HCT116 (cell line): ENCODE results near the gene NHERF1. TPM values are rescaled to one million over a fixed set of nuclear protein-coding genes. Genes with fewer than 3 reads are reported as not detected.

Experiments used
- ATAC-seq: fragments of 200-7000 bp; cut with Tn5 transposase; 2 replicates; pipeline ENCODE4 v1.9.1; 2020; ENCODE audit warnings: mild to moderate bottlenecking, moderate library complexity
- BruUV-seq: library from RNA; stranded (reverse); fragments of 400-500 nt; replicated peaks from 2 replicates; lab custom pipeline; 2021; lab: Mats Ljungman, UMichigan
- CTCF ChIA-PET: fragments of 300-600 bp; sonication (Branson Sonifier 250); formaldehyde crosslinking; loops from one replicate; lab custom pipeline; 2021; ENCODE audit warnings: antibody characterized with exemption; lab: Charles Lee
- POLR2A ChIA-PET: fragments of 300-600, 350-600 bp; sonication (Branson Sonifier 250); formaldehyde crosslinking; loops from one replicate; lab custom pipeline; 2021; ENCODE audit warnings: antibody characterized with exemption; lab: Charles Lee
- RAD21 ChIA-PET, 2 experiments: fragments of 300-600 bp; sonication (Branson Sonifier 250); formaldehyde crosslinking; loops; one replicate each; lab custom pipeline; 2023; ENCODE audit warnings: low total read pairs in 2 of 2; ENCODE audit not compliant: uncharacterized antibody in 2 of 2, unreplicated experiment in 2 of 2, low non-redundant PET in 1 of 2; lab: Charles Lee
- DNase-seq: peaks from one replicate; pipeline ENCODE4 v3.0.0-alpha.2; 2010; ENCODE audit warnings: low read depth, low spot score
- H2AFZ ChIP-seq: fragments of 200-600 bp; shearing (Covaris generic), sonication (generic); 2 replicates; pipeline ENCODE4 v1.6.1; 2017; ENCODE audit warnings: low read depth, mixed run types, mixed read lengths, antibody characterized with exemption, low read length; ENCODE audit not compliant: poor library complexity, severe bottlenecking
- H3K27ac ChIP-seq: 2 replicates; pipeline ENCODE4 v1.5.1; 2012; ENCODE audit warnings: low read depth, low read length
- H3K27me3 ChIP-seq: fragments of 200-600 bp; sonication (generic); 2 replicates; pipeline ENCODE4 v1.6.1; 2016; ENCODE audit warnings: mixed run types, low read length, mixed read lengths; ENCODE audit not compliant: insufficient read depth
- H3K36me3 ChIP-seq, 2 experiments: fragments of 200-500 bp in 1 of 2; fragments of 200-600 bp in 1 of 2; sonication (Bioruptor generic) in 1 of 2; sonication (generic) in 1 of 2; 2 replicates each; pipeline versions ENCODE4 v1.5.1 to v1.6.1; 2014 to 2016; ENCODE audit warnings: low read length in 2 of 2, inconsistent platforms in 1 of 2, mixed read lengths in 1 of 2, mixed run types in 1 of 2; ENCODE audit not compliant: insufficient read depth in 2 of 2, control insufficient read depth in 1 of 2
- H3K4me1 ChIP-seq, 2 experiments: fragments of 200-600 bp in 1 of 2; sonication (generic) in 1 of 2; 2 replicates each; pipeline versions ENCODE4 v1.5.1 to v1.6.1; 2012 to 2017; ENCODE audit warnings: low read length in 2 of 2, inconsistent platforms in 1 of 2, mild to moderate bottlenecking in 1 of 2, mixed read lengths in 1 of 2, mixed run types in 1 of 2, moderate library complexity in 1 of 2; ENCODE audit not compliant: insufficient read depth in 2 of 2, control insufficient read depth in 1 of 2
- H3K4me2 ChIP-seq: fragments of 200-600 bp; sonication (generic); 2 replicates; pipeline ENCODE4 v1.6.1; 2017; ENCODE audit warnings: mixed run types, low read length, mixed read lengths
- H3K4me3 ChIP-seq, 2 experiments: fragments of 200-600 bp in 1 of 2; sonication (generic) in 1 of 2; replicated peaks in 1 of 2; 2 replicates each; pipeline ENCODE4 v1.5.1; 2011 to 2016; ENCODE audit warnings: low read length in 2 of 2, control low read depth in 1 of 2, low read depth in 1 of 2, mild to moderate bottlenecking in 1 of 2, mixed read lengths in 1 of 2, mixed run types in 1 of 2
- H3K79me2 ChIP-seq: fragments of 200-600 bp; sonication (generic); 2 replicates; pipeline ENCODE4 v1.6.1; 2017; ENCODE audit warnings: mild to moderate bottlenecking, mixed run types, low read length, moderate library complexity, mixed read lengths; ENCODE audit not compliant: insufficient read depth
- H3K9ac ChIP-seq: fragments of 200-600 bp; sonication (generic); 2 replicates; pipeline ENCODE4 v1.6.1; 2016; ENCODE audit warnings: low read length, mixed read lengths
- H3K9me2 ChIP-seq: fragments of 200-600 bp; sonication (generic), shearing (Covaris generic); 2 replicates; pipeline ENCODE4 v1.6.1; 2017; ENCODE audit warnings: mixed run types, mild to moderate bottlenecking, moderate library complexity; ENCODE audit not compliant: insufficient read depth
- H3K9me3 ChIP-seq, 2 experiments: fragments of 200-500 bp in 1 of 2; fragments of 200-600 bp in 1 of 2; sonication (Bioruptor generic) in 1 of 2; sonication (generic) in 1 of 2; 2 replicates each; pipeline ENCODE4 v1.6.1; 2014 to 2017; ENCODE audit warnings: low read length in 2 of 2, mixed read lengths in 2 of 2, inconsistent platforms in 1 of 2, low read depth in 1 of 2, mild to moderate bottlenecking in 1 of 2, mixed run types in 1 of 2, moderate library complexity in 1 of 2; ENCODE audit not compliant: control insufficient read depth in 1 of 2, insufficient read depth in 1 of 2
- H4K20me1 ChIP-seq: fragments of 200-600 bp; sonication (generic), shearing (Covaris generic); 2 replicates; pipeline ENCODE4 v1.6.1; 2017; ENCODE audit warnings: mixed run types, mild to moderate bottlenecking, moderate library complexity; ENCODE audit not compliant: insufficient read depth
- CEBPB ChIP-seq: IDR thresholded peaks from 2 replicates; pipeline ENCODE4 v1.6.1; 2012; ENCODE audit warnings: low read depth
- EGR1 ChIP-seq: IDR thresholded peaks from 2 replicates; pipeline ENCODE4 v1.6.1; 2012; ENCODE audit warnings: low read depth
- EZH2phosphoT487 ChIP-seq: fragments of 200-600 bp; IDR thresholded peaks from 2 replicates; pipeline ENCODE4 v1.6.1; 2018; ENCODE audit warnings: antibody characterized with exemption, borderline replicate concordance
- MAX ChIP-seq: IDR thresholded peaks from 2 replicates; pipeline ENCODE4 v1.6.1; 2012
- POLR2A ChIP-seq: IDR thresholded peaks from 2 replicates; pipeline ENCODE4 v1.7.0; 2011; ENCODE audit warnings: borderline replicate concordance; ENCODE audit not compliant: insufficient read depth, insufficient read length; ENCODE audit errors: extremely low read depth
- POLR2AphosphoS5 ChIP-seq: IDR thresholded peaks from 2 replicates; pipeline ENCODE4 v1.6.1; 2011; ENCODE audit warnings: mild to moderate bottlenecking, low read depth, low read length, moderate library complexity
- REST ChIP-seq: IDR thresholded peaks from 2 replicates; pipeline ENCODE4 v1.6.1; 2012; ENCODE audit warnings: low read depth
- SP1 ChIP-seq: IDR thresholded peaks from 2 replicates; pipeline ENCODE4 v1.6.1; 2012; ENCODE audit warnings: low read depth
- SRF ChIP-seq: IDR thresholded peaks from 2 replicates; pipeline ENCODE4 v1.6.1; 2012; ENCODE audit warnings: low read depth
- ZFX ChIP-seq: fragments of 450-650 bp; IDR thresholded peaks from 2 replicates; pipeline ENCODE4 v1.6.1; 2017
- ZNF274 ChIP-seq: fragments of 200-500 bp; sonication (Bioruptor generic); IDR thresholded peaks from 2 replicates; pipeline ENCODE4 v1.6.1; 2014; ENCODE audit warnings: mild to moderate bottlenecking, low read depth, low read length, inconsistent platforms
- intact Hi-C: fragments of 100-400 bp; cut with micrococcal nuclease; formaldehyde crosslinking; loops from 2 replicates; pipeline ENCODE4 v1.10.0; 2022
- total RNA-seq: library from RNA; stranded (reverse); gene quantifications from one replicate; pipeline ENCODE4 v1.2.1, GENCODE V29; 2021; ENCODE audit not compliant: unreplicated experiment

The NHERF1 gene
- total RNA-seq, 1 experiment from 2014 or later = 129 TPM

- no peak overlapping the region for H3K9ac ChIP-seq
- H3K4me1 ChIP-seq = peaks cover 0 to 7% of the 10 kb centered on the region in 2 experiments; a peak in 1 of 4 replicates
- H3K27me3 ChIP-seq = no peaks in the 10 kb centered on the region
- H3K27ac ChIP-seq = no peak overlapping the region
- intact Hi-C loops = no loop called here
- ATAC-seq (peak; percentile 44), DNase-seq (no peak)
- no peak overlapping the region for H2AFZ ChIP-seq
- H4K20me1 ChIP-seq = no peaks in the 10 kb centered on the region
- ChIA-PET RAD21 (no interaction called here), POLR2A (no interaction called here), CTCF (interaction anchor here (1.6 kb wide), 1 partner anchor 13 kb away, joined by 3 read pairs; no protein-coding TSS in a partner anchor)
- no peak overlapping the region for H3K4me2 ChIP-seq
- H3K79me2 ChIP-seq = no peaks in the 10 kb centered on the region
- TF ChIP-seq MAX = no peak
- TF ChIP-seq EZH2phosphoT487 = no peak
- TF ChIP-seq SP1 = no peak
- no peak for TF ChIP-seq REST
- TF ChIP-seq SRF = no peak
- no peaks in the 10 kb centered on the region for H3K36me3 ChIP-seq
- H3K9me2 ChIP-seq = no peaks in the 10 kb centered on the region
- H3K9me3 ChIP-seq = no peaks in the 10 kb centered on the region
- H3K4me3 ChIP-seq = no peak overlapping the region
- no TSS peak for BruUV-seq
These were observed 57.2 kb downstream of the NHERF1 start for GRCh38 chr17:74805591-74805991.

- Histone ChIP-seq H4K20me1 (no peaks in the 10 kb centered on the region), H3K79me2 (no peaks in the 10 kb centered on the region), H3K27me3 (no peaks in the 10 kb centered on the region), H2AFZ (no peak overlapping the region), H3K9me3 (no peaks in the 10 kb centered on the region), H3K4me2 (no peak overlapping the region), H3K27ac (no peak overlapping the region), H3K36me3 (no peaks in the 10 kb centered on the region), H3K9ac (no peak overlapping the region), H3K4me3 (no peak overlapping the region), H3K9me2 (no peaks in the 10 kb centered on the region), H3K4me1 (peaks cover 0 to 7% of the 10 kb centered on the region in 2 experiments; a peak in 1 of 4 replicates)
- ChIA-PET POLR2A (no interaction called here), RAD21 (no interaction called here), CTCF (interaction anchor here (1.6 kb wide), 1 partner anchor 14 kb away, joined by 3 read pairs; no protein-coding TSS in a partner anchor)
- ATAC-seq = no peak
- TF ChIP-seq MAX (no peak), POLR2A (no peak), POLR2AphosphoS5 (no peak), REST (no peak), ZFX (no peak), EGR1 (no peak), ZNF274 (no peak), CEBPB (no peak)
- intact Hi-C loops = no loop called here
- no peak for DNase-seq
- BruUV-seq = no TSS peak
These were observed 57.9 kb downstream of the NHERF1 start for GRCh38 chr17:74806334-74806733.
